GM19043 (cell line): ENCODE data around the gene LUC7L.

Source experiments
- ATAC-seq: cut with Tn5 transposase; IDR thresholded peaks from one replicate; pipeline ENCODE4 v1.9.1; 2021; ENCODE audit warnings: low read depth; ENCODE audit not compliant: unreplicated experiment

LUC7L gene

GRCh38 chr16:149024-149660, 80.1 kb downstream of the LUC7L start:
- no peak for ATAC-seq

GRCh38 chr16:146646-147045, 82.6 kb downstream of the LUC7L start:
- ATAC-seq = no peak

DNA sequence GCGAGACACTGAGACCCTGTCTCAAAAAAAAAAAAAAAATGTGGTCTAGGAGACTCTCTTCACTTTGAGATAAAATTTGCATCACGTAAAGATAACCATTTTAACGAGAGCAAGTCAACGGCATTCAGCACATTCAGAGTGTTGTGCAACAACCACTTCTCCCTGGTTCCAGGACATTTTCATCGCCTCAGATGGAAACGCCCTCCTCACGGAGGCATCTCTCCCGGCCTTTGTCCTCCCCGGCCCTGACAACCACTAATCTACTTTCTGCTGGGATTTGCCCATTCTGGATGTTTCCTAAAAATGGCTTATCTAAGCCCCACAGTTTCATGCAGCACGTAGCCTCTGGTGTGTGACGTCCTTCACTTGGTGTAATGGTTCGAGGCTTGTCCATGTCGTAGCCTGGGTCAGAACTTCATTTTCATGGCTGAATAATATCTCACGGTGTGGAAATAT, 84.4 kb downstream of the LUC7L start:
- no peak for ATAC-seq

GRCh38 chr16:143456-143855, 85.8 kb downstream of the LUC7L start:
- ATAC-seq = no peak

GRCh38 chr16:143047-143446, 86.2 kb downstream of the LUC7L start:
- no peak for ATAC-seq

GRCh38 chr16:142405-142967, 86.8 kb downstream of the LUC7L start:
- ATAC-seq = no peak

DNA sequence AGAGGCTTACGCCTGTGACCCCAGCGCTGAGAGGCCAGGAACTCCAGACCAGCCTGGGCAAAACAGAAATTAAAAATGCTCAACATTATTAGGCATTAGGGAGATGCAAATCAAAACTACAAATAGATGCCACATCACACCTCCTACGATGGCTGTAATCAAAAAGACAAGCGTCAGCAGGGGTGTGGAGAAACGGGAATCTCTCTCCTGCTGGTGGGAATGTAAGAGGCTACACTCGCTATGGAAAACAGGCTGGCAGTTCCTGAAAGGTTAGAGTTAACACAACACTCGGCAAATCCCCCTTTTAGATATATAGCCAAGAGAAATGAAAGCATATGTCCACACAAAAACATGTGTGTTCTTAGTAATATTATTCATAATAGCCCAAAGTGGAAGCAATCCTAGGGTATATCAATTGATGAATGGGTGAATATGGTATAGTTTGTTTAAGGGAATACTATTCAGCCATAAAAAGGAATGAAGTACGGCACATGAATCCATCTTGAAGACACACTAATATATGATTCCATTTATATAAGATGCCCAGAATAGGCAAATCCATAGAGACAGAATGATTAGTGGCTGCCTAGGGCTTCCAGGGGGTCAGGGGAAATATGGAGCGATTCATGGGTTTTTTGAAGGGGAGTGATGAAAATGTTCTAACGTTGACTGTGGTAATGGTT, 88.9 kb downstream of the LUC7L start:
- ATAC-seq = no peak
